HG02763 (cell line): ENCODE measurements around the gene CUL2.
"Not testable (repeated sequence)": the region's sequence is repeated elsewhere in the genome, so short reads cannot be mapped to it uniquely, and the experiment has no call there.

Experiments used
- ATAC-seq: cut with Tn5 transposase; IDR thresholded peaks from one replicate; pipeline ENCODE4 v1.9.1; 2021; ENCODE audit warnings: mild to moderate bottlenecking, moderate library complexity; ENCODE audit not compliant: unreplicated experiment

CUL2 gene

GRCh38 chr10:34985146-34985545 lies 105.0 kb downstream of the CUL2 start:
- ATAC-seq, result no peak

GRCh38 chr10:34981844-34982243 lies 108.3 kb downstream of the CUL2 start:
- no peak for ATAC-seq

- ATAC-seq, result no peak
Observed at GRCh38 chr10:34979938-34980337, 110.2 kb downstream of the CUL2 start.

GRCh38 chr10:34978080-34978479 lies 112.1 kb downstream of the CUL2 start:
- no peak for ATAC-seq

GRCh38 chr10:34976380-34976910 lies 113.7 kb downstream of the CUL2 start:
- not testable (repeated sequence) for ATAC-seq

- ATAC-seq, result not testable (repeated sequence)
Observed at GRCh38 chr10:34974364-34975065, 115.6 kb downstream of the CUL2 start.

- not testable (repeated sequence) for ATAC-seq
Observed at GRCh38 chr10:34973757-34974156, 116.4 kb downstream of the CUL2 start.

- not testable (repeated sequence) for ATAC-seq
Observed at GRCh38 chr10:34973121-34973520, 117.0 kb downstream of the CUL2 start.

GRCh38 chr10:34972591-34972990 lies 117.5 kb downstream of the CUL2 start:
- ATAC-seq, result not testable (repeated sequence)

- ATAC-seq, result not testable (repeated sequence)
Observed at GRCh38 chr10:34971606-34972334, 118.4 kb downstream of the CUL2 start.

- ATAC-seq, result no peak
Observed at GRCh38 chr10:34969171-34969570, 121.0 kb downstream of the CUL2 start.

GRCh38 chr10:34967335-34967880 lies 122.7 kb downstream of the CUL2 start:
- ATAC-seq, result no peak

GRCh38 chr10:34966451-34966850 lies 123.7 kb downstream of the CUL2 start:
- no peak for ATAC-seq

- ATAC-seq, result no peak
Observed at GRCh38 chr10:34966040-34966439, 124.1 kb downstream of the CUL2 start.

GRCh38 chr10:34964166-34964800 lies 125.9 kb downstream of the CUL2 start:
- ATAC-seq, result no peak

- ATAC-seq, result no peak
Observed at GRCh38 chr10:34962866-34963265, 127.3 kb downstream of the CUL2 start.

GRCh38 chr10:34960983-34961382 lies 129.2 kb downstream of the CUL2 start:
- no peak for ATAC-seq

- no peak for ATAC-seq
Observed at GRCh38 chr10:34959786-34960185, 130.4 kb downstream of the CUL2 start.

GRCh38 chr10:34959321-34959720 lies 130.8 kb downstream of the CUL2 start:
- ATAC-seq, result no peak
